ENCODE data around the gene BAHD1. TPM values are rescaled to one million over a fixed set of nuclear protein-coding genes. Genes with fewer than 3 reads are reported as not detected.

Gene BAHD1
- total and polyA plus RNA-seq, 2 donors (not counting 3 experiments of a cell fraction or from before 2014, with no cell fraction given), result 6.3 to 19.1 TPM

DNA sequence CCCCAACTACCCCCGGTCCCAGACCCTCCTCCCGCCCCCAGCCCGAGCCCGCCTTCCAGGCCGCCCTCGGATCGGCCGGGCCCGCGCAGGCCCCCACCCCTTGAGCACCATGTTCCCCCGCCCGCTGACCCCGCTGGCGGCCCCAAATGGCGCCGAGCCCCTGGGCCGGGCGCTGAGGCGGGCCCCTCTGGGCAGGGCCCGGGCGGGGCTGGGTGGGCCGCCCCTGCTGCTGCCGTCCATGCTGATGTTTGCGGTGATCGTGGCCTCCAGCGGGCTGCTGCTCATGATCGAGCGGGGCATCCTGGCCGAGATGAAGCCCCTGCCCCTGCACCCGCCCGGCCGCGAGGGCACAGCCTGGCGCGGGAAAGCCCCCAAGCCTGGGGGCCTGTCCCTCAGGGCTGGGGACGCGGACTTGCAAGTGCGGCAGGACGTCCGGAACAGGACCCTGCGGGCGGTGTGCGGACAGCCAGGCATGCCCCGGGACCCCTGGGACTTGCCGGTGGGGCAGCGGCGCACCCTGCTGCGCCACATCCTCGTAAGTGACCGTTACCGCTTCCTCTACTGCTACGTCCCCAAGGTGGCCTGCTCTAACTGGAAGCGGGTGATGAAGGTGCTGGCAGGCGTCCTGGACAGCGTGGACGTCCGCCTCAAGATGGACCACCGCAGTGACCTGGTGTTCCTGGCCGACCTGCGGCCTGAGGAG is 30.5 kb downstream of the BAHD1 start:
- Histone ChIP-seq H3K36me3 (ENCODE audit: control insufficient read depth in 2 of 2, extremely low read depth in 1 of 2, insufficient read depth in 2 of 2, low read length in 2 of 2) (peaks cover 0 to 2% of the 10 kb centered on the region in 2 experiments), H3K9ac (replicated peaks; ENCODE audit: extremely low read depth, insufficient read depth, low read length) (peak overlapping the region; percentile 65), H3K4me2 (ENCODE audit: insufficient read depth, low read length) (peak overlapping the region; percentile 40), H3K27ac (ENCODE audit: insufficient read depth, low read depth, low read length) (no peak overlapping the region), H3K9me1 (replicated peaks; ENCODE audit: control insufficient read depth, extremely low read depth, insufficient read depth, low read length) (no peaks in the 10 kb centered on the region), H3K9me3 (replicated peaks; ENCODE audit: control insufficient read depth, insufficient read depth, low read length) (no peaks in the 10 kb centered on the region), H3K4me1 (ENCODE audit: control insufficient read depth, extremely low read depth, insufficient read depth, low read length) (peaks cover 6% of the 10 kb centered on the region), H3K4me3 (replicated peaks in 1 of 3; ENCODE audit: insufficient read depth in 1 of 3, low read depth in 1 of 3, low read length in 3 of 3) (peak overlapping the region; percentile 19 to 66 (median 64)), H2AFZ (ENCODE audit: low read depth, low read length) (peak overlapping the region; percentile 76), H4K20me1 (replicated peaks; ENCODE audit: control insufficient read depth, extremely low read depth, insufficient read depth, low read length) (no peaks in the 10 kb centered on the region), H3K79me2 (ENCODE audit: control insufficient read depth, insufficient read depth, low read length) (no peaks in the 10 kb centered on the region), H3K27me3 (ENCODE audit: control insufficient read depth in 2 of 2, insufficient read depth in 2 of 2, low read length in 2 of 2) (no peaks in the 10 kb centered on the region)
- FAIRE-seq (peak; percentile 31), DNase-seq (ENCODE audit: low read depth, low spot score) (peak; percentile 41)
- TF ChIP-seq POLR2AphosphoS5 (IDR thresholded peaks at IDR 0.05; ENCODE audit: insufficient read depth, low read depth, low read length) (no peak), GATA2 (IDR thresholded peaks at IDR 0.05; ENCODE audit: insufficient read depth, insufficient read length, low read depth, low read length) (no peak), JUN (IDR thresholded peaks at IDR 0.05; ENCODE audit: borderline replicate concordance, insufficient read depth, insufficient read length, low read depth) (no peak), EZH2 (IDR thresholded peaks at IDR 0.05; ENCODE audit: borderline replicate concordance, low read depth, low read length, severe bottlenecking) (no peak)
- TF ChIP-seq, protein P1, sequence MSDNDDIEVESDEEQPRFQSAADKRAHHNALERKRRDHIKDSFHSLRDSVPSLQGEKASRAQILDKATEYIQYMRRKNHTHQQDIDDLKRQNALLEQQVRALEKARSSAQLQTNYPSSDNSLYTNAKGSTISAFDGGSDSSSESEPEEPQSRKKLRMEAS (IDR thresholded peaks at IDR 0.05; ENCODE audit: insufficient read depth, insufficient read length), result no peak
- BruUV-seq (replicated peaks), result no TSS peak
- ChIA-PET POLR2A (no interaction called here), CTCF (no interaction called here)
- dilution Hi-C loops (cut with MboI; ENCODE audit: extremely low pct_ligation_motif_present, low sequenced_read_pairs) (no loop called here), intact Hi-C loops (cut with micrococcal nuclease) (loop anchor here (2.0 kb wide), 2 partner anchors 30 to 36 kb away; partner anchors contain the start of gene BAHD1)

DNA sequence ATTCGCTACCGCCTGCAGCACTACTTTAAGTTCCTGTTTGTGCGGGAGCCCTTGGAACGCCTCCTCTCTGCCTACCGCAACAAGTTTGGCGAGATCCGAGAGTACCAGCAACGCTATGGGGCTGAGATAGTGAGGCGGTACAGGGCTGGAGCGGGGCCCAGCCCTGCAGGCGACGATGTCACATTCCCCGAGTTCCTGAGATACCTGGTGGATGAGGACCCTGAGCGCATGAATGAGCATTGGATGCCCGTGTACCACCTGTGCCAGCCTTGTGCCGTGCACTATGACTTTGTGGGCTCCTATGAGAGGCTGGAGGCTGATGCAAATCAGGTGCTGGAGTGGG is 31.0 kb downstream of the BAHD1 start:
- CTCF ChIA-PET, result no interaction called here

More for the DNA sequence above, 31.0 kb downstream of the BAHD1 start:
- Histone ChIP-seq H3K27me3 (ENCODE audit: control insufficient read depth in 2 of 2, insufficient read depth in 2 of 2, low read length in 2 of 2) (no peaks in the 10 kb centered on the region), H3K9ac (replicated peaks; ENCODE audit: extremely low read depth, insufficient read depth, low read length) (peak overlapping the region; percentile 65), H3K36me3 (ENCODE audit: control insufficient read depth in 2 of 2, extremely low read depth in 1 of 2, insufficient read depth in 2 of 2, low read length in 2 of 2) (peaks cover 0 to 2% of the 10 kb centered on the region in 2 experiments), H3K79me2 (ENCODE audit: control insufficient read depth, insufficient read depth, low read length) (no peaks in the 10 kb centered on the region), H3K4me2 (ENCODE audit: insufficient read depth, low read length) (peak overlapping the region; percentile 40), H3K27ac (ENCODE audit: insufficient read depth, low read depth, low read length) (no peak overlapping the region), H3K9me1 (replicated peaks; ENCODE audit: control insufficient read depth, extremely low read depth, insufficient read depth, low read length) (no peaks in the 10 kb centered on the region), H3K9me3 (replicated peaks; ENCODE audit: control insufficient read depth, insufficient read depth, low read length) (no peaks in the 10 kb centered on the region), H4K20me1 (replicated peaks; ENCODE audit: control insufficient read depth, extremely low read depth, insufficient read depth, low read length) (no peaks in the 10 kb centered on the region), H3K4me1 (ENCODE audit: control insufficient read depth, extremely low read depth, insufficient read depth, low read length) (peaks cover 6% of the 10 kb centered on the region), H2AFZ (ENCODE audit: low read depth, low read length) (peak overlapping the region; percentile 76), H3K4me3 (replicated peaks in 1 of 3; ENCODE audit: insufficient read depth in 1 of 3, low read depth in 1 of 3, low read length in 3 of 3) (peak overlapping the region; percentile 19 to 66 (median 64))
- TF ChIP-seq GATA2 (IDR thresholded peaks at IDR 0.05; ENCODE audit: insufficient read depth, insufficient read length, low read depth, low read length) (no peak), POLR2AphosphoS5 (IDR thresholded peaks at IDR 0.05; ENCODE audit: insufficient read depth, low read depth, low read length) (no peak), EZH2 (IDR thresholded peaks at IDR 0.05; ENCODE audit: borderline replicate concordance, low read depth, low read length, severe bottlenecking) (no peak), POLR2A (IDR thresholded peaks at IDR 0.05; ENCODE audit: low read depth, low read length) (no peak), FOS (IDR thresholded peaks at IDR 0.05; ENCODE audit: borderline replicate concordance, insufficient read depth, low read length) (no peak), MYC (IDR thresholded peaks at IDR 0.05; ENCODE audit: low read depth, low read length) (no peak), JUN (IDR thresholded peaks at IDR 0.05; ENCODE audit: borderline replicate concordance, insufficient read depth, insufficient read length, low read depth) (no peak)
- TF ChIP-seq, protein P2, sequence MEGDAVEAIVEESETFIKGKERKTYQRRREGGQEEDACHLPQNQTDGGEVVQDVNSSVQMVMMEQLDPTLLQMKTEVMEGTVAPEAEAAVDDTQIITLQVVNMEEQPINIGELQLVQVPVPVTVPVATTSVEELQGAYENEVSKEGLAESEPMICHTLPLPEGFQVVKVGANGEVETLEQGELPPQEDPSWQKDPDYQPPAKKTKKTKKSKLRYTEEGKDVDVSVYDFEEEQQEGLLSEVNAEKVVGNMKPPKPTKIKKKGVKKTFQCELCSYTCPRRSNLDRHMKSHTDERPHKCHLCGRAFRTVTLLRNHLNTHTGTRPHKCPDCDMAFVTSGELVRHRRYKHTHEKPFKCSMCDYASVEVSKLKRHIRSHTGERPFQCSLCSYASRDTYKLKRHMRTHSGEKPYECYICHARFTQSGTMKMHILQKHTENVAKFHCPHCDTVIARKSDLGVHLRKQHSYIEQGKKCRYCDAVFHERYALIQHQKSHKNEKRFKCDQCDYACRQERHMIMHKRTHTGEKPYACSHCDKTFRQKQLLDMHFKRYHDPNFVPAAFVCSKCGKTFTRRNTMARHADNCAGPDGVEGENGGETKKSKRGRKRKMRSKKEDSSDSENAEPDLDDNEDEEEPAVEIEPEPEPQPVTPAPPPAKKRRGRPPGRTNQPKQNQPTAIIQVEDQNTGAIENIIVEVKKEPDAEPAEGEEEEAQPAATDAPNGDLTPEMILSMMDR (IDR thresholded peaks at IDR 0.05; ENCODE audit: extremely low read depth in 1 of 2, insufficient read depth in 1 of 2, low read depth in 1 of 2, low read length in 2 of 2), result no peak
- TF ChIP-seq, protein P1 (IDR thresholded peaks at IDR 0.05; ENCODE audit: insufficient read depth, insufficient read length), result no peak
- BruUV-seq (replicated peaks), result no TSS peak
- dilution Hi-C loops (cut with MboI; ENCODE audit: extremely low pct_ligation_motif_present, low sequenced_read_pairs) (no loop called here), intact Hi-C loops (cut with micrococcal nuclease) (loop anchor here (2.0 kb wide), 2 partner anchors 31 to 35 kb away; partner anchors contain the start of gene BAHD1)
- POLR2A ChIA-PET, result no interaction called here
- DNase-seq (ENCODE audit: low read depth, low spot score) (no peak), FAIRE-seq (peak; percentile 46)
